NCI-H774 (cell line): Measurements from ENCODE around the gene SURF1.
A peak's percentile ranks its signal among the peaks of the same experiment; 100 is the strongest.
"Not testable (repeated sequence)": the region's sequence is repeated elsewhere in the genome, so short reads cannot be mapped to it uniquely, and the experiment has no call there.

Experiments
- DNase-seq: peaks from one replicate; lab custom pipeline; 2025; lab: John Stamatoyannopoulos, UW

The SURF1 gene

DNA sequence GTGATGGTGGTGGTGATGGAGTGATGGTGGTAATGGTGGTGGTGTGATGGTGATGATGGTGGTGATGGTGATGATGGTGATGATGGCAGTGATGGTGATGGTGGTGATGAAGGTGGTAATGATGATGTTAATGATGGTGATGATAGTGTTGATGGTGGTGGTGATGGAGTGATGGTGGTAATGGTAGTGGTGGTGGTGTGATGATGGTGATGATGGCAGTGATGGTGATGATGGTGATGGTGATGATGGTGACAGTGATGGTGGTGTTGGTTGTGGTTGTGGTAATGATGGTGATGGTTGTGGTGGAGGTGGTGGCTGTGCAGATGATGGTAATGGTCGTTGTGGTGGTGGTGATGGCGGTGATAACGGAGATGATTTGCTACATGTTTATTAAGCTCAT lies 27.2 kb upstream of the SURF1 start:
- DNase-seq = no peak

- DNase-seq = no peak
Measured at GRCh38 chr9:133382507-133383141, 26.3 kb upstream of the SURF1 start.

DNA sequence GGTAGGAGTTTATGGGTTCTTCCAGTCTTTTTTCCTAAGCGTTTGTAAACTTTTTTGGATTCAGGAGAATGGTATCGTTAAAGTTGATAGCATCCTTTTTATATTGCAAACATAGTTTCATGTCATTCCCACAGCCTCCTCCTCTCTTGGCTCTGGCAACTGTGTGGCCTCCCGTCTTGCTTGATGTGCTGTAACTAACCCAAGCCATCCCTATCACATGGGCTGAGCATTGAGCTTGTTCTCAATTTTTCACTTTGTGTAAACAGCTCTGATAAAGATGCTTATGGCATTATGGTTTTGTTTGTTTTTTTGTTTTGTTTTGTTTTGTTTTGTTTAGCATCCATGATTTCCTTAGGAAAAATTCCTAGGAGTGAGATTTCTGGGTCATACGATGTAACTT lies 24.4 kb upstream of the SURF1 start:
- DNase-seq = no peak

DNA sequence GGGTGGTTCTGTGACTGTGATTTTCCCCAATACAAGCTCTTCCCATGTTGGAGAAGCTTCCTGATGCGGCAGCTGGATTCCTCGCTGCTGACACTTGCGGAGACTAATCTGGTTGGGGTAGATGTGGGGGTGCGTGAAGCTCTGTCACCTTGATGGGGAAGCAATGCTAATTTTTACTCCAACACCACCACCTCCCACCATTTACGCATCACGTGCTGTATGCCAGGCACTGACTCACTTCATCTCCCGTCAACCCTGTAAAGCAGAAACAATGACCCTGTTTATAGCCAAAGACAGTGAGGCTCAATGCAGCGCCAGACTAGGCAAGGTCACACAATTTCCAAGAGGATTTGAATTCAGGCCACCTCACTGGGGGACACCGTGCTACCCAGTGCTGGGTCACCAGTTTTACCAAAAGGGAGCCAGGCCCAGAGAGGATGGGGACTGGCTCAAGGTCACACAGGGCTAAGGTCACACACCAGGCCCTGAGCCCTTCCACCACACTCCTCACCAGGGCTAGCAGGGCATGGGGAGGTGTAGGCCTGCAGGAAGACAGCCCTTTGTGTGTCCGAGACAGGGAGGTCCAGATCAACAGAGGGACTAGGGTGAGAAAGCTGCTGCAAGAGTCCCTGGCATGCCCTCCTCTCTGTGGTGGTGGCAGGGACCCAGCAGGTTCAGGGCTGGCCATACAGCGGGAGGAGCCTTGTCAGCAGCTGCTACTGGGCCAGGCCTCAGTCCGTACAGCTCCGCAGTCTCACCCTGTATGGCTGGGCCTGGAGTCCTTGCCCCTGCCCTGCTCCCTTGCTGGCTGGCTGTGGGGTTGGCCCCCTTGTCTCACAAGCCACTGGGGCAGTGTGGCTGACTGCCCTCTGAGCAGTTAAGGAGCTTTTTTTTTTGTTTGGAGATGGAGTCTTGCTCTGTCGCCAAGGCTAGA lies 23.1 kb upstream of the SURF1 start:
- no peak for DNase-seq

DNA sequence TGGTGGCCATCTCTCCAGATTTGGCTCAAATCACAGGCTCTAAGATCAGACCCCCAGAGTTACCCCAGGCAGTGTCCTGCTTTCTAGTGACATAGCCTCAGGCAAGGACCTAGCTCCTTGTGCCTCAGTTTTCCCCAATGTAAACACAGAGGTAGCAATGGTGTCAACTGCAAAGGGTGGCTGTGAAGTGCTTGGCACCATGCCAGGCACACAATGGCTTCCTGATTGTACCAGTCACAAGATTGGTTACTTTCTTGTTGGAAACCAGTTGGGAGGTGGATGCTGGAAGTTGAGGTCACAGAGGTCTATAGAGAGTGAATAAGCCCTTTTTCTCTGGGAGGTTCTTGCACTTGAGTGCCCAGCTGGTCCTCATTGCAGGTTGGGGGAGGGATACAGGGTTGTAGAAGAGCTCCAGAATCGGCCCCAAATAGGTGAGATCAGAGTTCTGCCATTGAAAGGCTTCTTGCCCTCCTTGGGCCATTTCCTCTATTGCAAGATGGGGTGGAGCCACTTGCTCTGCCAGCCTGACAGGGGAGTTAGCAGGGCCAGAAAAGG lies 22.2 kb upstream of the SURF1 start:
- peak; percentile 15 for DNase-seq

DNA sequence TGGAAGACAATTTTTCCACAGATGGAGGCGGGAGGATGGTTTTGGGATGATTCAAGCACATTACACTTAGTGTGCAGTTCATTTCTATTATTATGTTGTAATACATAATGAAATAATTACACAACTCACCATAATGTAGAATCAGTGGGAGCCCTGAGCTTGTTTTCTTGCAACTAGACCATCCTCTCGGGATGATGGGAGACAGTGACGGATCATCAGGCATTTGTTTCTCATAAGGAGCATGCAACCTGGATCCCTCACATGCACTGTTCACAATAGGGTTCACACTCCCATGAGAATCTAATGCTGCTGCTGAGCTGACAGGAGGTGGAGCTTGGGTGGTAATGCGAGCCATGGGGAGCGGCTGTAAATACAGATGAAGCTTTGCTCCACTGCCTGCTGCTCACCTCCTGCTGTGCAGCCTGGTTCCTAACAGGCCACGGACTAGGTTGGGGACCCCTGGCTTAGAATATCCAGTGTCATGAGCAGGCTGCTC lies 21.5 kb upstream of the SURF1 start:
- DNase-seq = no peak

DNA sequence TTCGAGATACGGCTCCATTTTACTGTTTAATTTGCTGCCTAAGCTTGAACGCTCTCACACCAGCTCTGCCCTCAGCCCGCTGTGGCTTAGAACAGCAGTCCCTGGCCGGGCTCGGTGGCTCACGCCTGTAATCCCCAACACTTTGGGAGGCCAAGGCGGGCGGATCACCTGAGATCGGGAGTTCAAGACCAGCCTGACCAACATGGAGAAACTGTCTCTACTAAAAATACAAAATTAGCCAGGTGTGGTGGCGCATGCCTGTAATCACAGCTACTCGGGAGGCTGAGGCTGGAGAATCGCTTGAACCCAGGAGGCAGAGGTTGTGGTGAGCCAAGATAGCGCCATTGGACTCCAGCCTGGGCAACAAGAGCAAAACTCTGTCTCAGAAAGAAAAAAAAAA lies 21.0 kb upstream of the SURF1 start:
- not testable (repeated sequence) for DNase-seq

GRCh38 chr9:133375724-133376654 lies 19.7 kb upstream of the SURF1 start, which contains the start of the genes STKLD1 and SURF4:
TSS of gene STKLD1 (plus strand) at chr9:133376366. CDS start at chr9:133376474, 108 bp downstream.
TSS of gene SURF4 (minus strand) at chr9:133376060. CDS start at chr9:133375969, 91 bp downstream.
- peak; percentile 98 for DNase-seq

- DNase-seq = no peak
Measured at GRCh38 chr9:133375116-133375723, 18.9 kb upstream of the SURF1 start.

DNA sequence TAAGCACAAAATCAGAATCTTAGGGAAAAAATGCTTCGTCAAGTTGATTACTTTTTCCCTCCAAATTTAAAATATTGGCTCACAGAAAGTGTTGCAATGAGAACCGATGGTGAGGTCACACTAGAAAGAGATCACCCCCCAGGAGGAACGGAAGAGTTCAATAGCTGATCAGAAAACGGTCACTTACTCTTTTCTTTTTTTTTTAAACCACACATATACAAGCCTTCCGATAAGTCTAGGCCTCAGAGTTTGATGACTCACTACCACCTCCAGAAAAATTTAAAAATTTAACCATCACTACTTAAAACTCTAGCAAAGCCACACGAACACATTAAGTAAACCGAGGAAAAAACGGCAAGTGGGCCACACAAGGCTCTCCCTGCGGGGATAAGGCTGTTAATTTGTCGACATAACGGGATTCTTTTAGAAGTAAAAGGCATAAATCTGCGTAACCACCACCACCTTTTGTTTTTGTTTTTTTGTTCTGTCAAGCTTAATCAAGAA lies 18.4 kb upstream of the SURF1 start:
- no peak for DNase-seq

GRCh38 chr9:133372144-133372543 lies 15.9 kb upstream of the SURF1 start:
- DNase-seq = no peak

- no peak for DNase-seq
Measured at GRCh38 chr9:133371261-133371711, 15.0 kb upstream of the SURF1 start.

- no peak for DNase-seq
Measured at GRCh38 chr9:133370685-133371084, 14.4 kb upstream of the SURF1 start.

DNA sequence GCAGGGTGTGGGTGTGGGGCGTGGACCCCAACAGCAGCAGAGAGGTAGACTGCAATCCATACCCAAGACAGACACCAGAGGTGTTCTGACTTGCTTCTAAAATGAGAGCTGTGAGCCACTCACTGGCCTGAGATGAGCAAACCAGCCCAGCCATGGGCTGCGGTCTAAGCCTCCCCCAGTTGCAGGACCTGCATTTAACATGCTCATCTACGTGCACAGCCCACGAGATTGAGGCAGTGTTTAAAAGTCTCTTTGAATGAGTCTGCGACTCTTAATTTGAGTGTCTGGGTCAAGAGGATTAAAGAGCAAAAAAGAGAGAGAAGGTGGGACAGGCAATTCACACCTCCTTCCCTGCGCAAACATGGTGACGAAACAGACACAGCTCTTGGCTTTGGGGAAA lies 13.6 kb upstream of the SURF1 start:
- no peak for DNase-seq

DNA sequence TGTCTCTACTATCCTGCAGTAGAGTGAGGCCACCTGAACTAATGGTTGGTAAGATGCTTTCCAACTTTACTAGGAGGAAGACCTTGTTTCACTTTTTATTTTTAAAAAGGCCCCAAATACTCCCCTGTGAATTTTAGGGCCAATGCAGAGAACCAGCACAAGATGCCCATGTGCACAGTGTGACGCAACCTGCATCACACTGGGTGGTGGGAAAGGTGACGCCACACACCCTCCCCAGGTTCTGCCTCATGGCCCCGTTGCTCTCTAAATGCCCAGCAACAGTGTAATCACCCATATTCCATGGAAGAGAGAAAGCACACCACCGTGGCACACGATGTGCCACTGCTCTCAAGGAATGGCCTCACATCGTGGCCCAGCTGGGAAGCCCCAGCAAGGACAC lies 13.1 kb upstream of the SURF1 start:
- DNase-seq = no peak

DNA sequence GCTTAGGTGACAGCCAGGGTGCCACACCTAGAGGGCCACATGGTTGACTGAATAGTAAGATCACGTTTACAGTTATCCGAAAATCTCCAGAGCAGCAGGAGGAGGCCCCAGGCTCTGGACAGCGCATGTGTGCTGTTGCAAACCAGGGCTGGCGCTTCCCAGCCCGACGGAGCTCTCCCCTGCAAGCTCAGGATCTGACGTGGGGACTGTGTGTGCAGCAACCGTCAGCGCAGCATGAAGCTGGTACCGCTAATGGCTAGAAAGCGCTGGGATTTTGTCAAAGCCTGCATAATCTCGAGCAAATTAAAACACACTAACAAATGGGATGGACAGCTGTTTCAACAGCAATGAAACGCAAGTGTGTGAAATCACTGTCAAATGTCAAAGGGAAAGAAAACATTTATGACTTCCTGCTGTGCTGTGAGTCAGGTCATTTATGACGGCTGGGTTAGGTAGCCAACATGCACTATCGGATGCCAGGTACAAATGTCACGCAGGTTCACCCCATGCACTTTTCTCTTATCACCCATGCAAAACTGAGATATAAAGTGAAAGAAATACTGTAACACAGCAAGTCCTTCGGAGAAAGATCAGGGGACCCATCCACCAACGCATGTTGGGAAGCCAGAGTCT lies 12.1 kb upstream of the SURF1 start:
- peak; percentile 90 for DNase-seq

DNA sequence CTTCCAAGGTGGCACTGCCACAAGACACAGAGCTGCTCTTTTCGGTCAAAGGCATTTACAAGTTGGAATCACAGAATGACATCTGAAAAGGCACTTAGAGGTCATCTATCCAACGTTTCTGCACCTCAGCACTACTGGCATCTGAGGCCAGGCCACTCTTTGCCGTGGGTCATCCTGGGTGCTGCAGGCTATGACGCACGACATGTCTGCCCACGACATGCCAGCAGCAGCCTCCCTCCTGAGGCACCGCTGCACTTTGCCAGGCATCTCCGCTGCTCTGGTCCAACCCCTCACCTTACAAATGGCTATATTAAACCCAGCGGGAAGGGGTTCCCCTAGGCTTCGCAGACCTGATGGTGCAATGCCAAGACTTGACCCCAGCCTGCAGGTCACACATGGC lies 11.5 kb upstream of the SURF1 start:
- no peak for DNase-seq

- DNase-seq = no peak
Measured at GRCh38 chr9:133367221-133367620, 10.9 kb upstream of the SURF1 start.

GRCh38 chr9:133366435-133366834 lies 10.1 kb upstream of the SURF1 start:
- no peak for DNase-seq

- DNase-seq = no peak
Measured at GRCh38 chr9:133362359-133363044, 6.2 kb upstream of the SURF1 start.
